Urothelium cell line (cell line): ENCODE data around the gene RTP5.
"Not testable (repeated sequence)": the region's sequence is repeated elsewhere in the genome, so short reads cannot be mapped to it uniquely, and the experiment has no call there.

Experiments used
- DNase-seq: peaks from one replicate; pipeline ENCODE4 v3.0.0; 2011; ENCODE audit warnings: low spot score, mixed read lengths
- FAIRE-seq: peaks from 2 replicates; lab custom pipeline; 2011; peaks lifted over from hg19 to GRCh38; lab: Jason Lieb, UNC

The RTP5 gene

GRCh38 chr2:241870081-241870541, 582 bp downstream of the RTP5 start:
- FAIRE-seq, result no peak

GRCh38 chr2:241870611-241871537, 1.3 kb downstream of the RTP5 start:
- FAIRE-seq (no peak), DNase-seq (no peak)

More at GRCh38 chr2:241870081-241870541, 582 bp downstream of the RTP5 start:
- no peak for DNase-seq

- FAIRE-seq, result no peak
- DNase-seq, result no peak
Observed at GRCh38 chr2:241871538-241872312, 2.2 kb downstream of the RTP5 start.

DNA sequence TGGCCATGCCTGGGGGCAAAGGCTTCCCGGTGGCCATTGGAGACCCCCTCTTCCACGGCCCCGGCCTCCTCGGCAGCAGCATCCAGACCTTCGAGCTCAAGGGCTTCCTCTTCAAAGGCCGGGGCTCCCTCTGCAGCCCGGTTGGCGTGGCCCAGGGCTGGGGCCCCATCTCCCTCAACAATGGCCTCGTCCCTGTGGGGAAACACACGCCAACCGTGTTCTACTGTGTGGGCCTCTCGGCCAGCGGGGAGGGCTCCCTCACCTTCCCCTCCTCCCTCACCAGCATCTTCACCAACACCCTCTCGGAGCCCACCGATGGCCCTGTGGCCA, 2.7 kb downstream of the RTP5 start:
- FAIRE-seq (no peak), DNase-seq (no peak)

GRCh38 chr2:241873081-241873802, 3.7 kb downstream of the RTP5 start:
- FAIRE-seq (no peak), DNase-seq (no peak)

GRCh38 chr2:241873803-241874110, 4.2 kb downstream of the RTP5 start:
- DNase-seq (no peak), FAIRE-seq (no peak)

DNA sequence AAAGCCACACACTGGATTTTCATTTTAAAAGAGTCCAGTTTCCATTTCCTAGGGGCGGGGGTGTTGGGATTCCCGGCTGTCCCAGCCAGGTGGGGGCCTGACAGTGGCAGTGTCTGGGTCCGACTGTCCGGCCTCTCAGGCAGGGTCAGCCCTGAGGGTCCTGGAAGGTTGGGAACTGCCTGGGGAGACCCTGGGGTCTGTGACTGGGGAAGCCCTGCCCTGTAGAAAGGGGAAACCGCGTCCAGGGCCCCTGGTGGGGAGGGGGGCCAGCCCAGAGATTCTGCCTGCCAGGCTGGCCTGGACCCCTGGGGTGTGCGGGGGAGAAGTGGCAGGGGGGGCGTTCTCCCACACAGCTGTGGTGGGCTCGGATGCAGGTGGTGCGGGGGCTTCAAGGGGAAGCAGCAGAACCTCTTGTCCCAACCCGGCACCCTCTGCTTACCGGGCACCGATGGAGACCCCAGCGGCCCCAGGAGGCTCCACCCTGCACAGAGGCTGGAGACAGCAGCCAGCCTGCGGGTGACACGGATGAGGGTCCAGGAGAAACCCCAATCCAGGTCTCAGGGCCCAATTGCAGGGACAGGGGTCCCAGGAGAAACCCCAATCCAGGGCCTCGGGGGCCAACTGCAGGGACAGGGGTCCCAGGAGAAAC, 4.9 kb downstream of the RTP5 start:
- FAIRE-seq (no peak), DNase-seq (no peak)

GRCh38 chr2:241875754-241876527, 6.4 kb downstream of the RTP5 start:
- FAIRE-seq, result not testable (repeated sequence)

DNA sequence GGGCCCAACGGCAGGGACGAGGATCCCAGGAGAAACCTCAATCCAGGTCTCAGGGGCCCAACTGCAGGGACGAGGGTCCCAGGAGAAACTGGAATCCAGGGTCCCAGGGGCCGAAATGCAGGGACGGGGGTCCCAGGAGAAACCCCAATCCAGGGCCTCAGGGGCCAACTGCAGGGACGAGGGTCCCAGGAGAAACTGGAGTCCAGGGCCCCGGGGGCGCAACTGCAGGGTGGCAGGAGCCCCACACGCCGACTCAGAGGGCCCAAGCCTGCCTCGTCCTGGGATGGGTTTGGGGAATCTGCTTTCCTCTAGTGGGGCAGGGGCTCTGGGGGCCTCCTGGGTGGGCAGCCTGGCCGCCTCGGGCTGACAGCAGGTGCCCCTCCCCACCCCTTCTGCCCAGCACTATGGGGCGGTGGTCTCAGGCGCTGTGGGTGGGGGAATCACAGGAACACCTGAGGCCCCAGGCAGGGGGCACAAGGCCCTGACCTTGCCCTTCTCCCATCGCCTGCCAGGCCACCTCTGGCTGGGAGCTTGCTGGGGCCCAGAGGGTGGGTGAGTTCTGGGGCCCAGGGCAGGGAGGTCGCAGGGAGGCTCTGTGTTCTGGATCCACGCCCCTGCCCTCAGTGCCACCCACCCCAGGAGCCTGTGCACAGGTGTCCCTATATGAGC, 7.1 kb downstream of the RTP5 start:
- no peak for FAIRE-seq
- no peak for DNase-seq

More at GRCh38 chr2:241875754-241876527, 6.4 kb downstream of the RTP5 start:
- not testable (repeated sequence) for DNase-seq

GRCh38 chr2:241877197-241877685, 7.7 kb downstream of the RTP5 start:
- FAIRE-seq, result no peak
- DNase-seq, result no peak

- DNase-seq, result peak; percentile 83
- peak; percentile 79 for FAIRE-seq
Observed at GRCh38 chr2:241877989-241878970, 8.8 kb downstream of the RTP5 start.

DNA sequence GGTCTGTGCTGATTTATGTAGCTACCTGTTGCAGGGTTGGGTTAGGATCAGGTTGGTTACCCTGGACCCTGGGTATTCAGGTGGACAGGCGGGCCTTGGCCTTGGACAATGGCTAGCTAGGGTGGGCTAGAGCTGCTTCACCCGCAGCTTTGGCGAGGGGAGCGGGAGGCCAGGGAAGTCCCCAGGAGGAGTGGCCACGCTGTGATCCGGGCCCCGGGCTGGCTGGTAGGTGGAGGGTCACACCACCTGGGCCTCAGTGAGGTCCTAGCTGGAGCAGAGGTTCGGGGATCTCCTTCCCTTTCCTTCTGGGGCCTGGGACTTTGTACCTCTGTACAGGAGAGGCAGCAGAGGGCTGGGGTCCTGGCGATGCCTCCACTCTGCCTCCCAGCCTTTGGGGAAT, 9.8 kb downstream of the RTP5 start:
- no peak for FAIRE-seq
- no peak for DNase-seq

DNA sequence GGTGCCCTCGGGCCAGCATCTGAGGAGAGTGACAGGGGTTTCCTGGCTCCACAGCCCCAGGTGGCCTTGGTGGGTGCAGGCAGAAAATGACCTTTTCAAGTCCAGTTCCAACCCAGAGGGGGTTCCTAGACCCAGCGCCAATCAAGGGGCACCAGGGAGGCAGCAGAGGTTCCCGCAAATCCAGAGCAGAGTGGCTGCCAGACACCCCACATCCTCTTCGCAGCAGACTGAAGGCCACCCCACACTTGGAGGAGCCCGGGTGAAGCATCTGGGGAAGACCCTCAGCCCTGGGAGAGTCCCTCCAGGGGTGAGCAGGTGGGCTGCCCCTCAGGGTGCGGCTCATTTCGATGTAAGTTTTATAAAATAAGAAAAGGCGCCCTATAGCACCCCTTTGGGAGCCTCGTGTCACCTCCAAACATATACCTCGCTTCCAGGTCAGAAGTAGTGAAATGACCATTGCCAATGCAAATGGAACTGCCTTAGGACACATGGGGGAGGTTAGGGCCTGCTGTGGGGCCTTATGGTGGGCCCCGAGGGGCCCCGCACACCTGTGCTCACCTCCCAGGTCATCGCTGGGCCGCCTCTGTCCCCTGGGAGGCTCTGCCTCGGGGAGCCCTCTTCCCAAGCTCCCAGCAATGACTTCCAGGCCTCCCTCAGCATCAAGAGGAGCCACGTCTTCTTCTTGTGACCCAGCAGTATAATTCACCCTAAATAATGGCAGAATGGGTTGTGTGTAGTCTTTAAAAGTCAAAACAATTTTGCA, 11.0 kb downstream of the RTP5 start:
- FAIRE-seq, result no peak
- DNase-seq, result no peak

DNA sequence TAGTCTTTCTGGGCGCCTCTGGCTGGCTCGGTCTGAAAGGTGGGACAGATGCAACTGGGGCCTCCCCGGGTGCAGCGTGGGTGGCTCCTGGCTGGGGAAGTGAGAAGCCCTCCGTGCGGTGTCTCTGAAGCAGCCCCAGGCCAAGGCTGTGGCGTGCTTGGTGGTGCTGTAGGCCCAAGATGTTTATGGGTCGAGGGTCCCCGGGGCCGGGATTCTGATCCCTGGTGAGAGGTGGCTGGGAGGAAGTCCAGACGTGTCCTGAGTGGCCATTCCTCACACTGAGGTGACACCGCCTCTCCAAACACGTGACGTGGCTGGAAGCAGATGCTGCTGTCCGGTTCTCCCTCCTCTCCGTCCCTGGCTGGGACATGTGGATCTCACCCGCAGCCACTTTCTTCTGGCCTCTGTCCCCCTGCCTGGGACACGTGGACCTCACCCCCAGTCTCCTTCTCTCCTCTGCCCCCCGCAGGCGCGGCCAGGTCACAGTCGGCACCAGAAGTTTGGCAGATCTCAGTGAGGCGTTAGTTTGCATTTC, 12.6 kb downstream of the RTP5 start:
- FAIRE-seq, result no peak
- DNase-seq, result no peak

- no peak for DNase-seq
- FAIRE-seq, result no peak
Observed at GRCh38 chr2:241884951-241885290, 15.4 kb downstream of the RTP5 start.

GRCh38 chr2:241885291-241885945, 15.9 kb downstream of the RTP5 start:
- DNase-seq, result no peak
- FAIRE-seq, result no peak
